Upper lobe of right lung (tissue), 1 donor: ENCODE results near the gene ARHGAP45. TPM values are rescaled to one million over a fixed set of nuclear protein-coding genes. Genes with fewer than 3 reads are reported as not detected.

Experiments
- ATAC-seq: fragments of 200-7000 bp; cut with Tn5 transposase; one replicate; pipeline ENCODE4 v1.9.1; 2020; ENCODE audit warnings: mild to moderate bottlenecking, moderate library complexity
- DNase-seq: peaks from one replicate; pipeline ENCODE4 v3.0.0-alpha.2; 2020
- H3K27ac ChIP-seq: fragments of 200-600 bp; one replicate; pipeline ENCODE4 v1.8.0; 2022
- H3K27me3 ChIP-seq: fragments of 200-600 bp; one replicate; pipeline ENCODE4 v1.8.0; 2022; ENCODE audit warnings: mild to moderate bottlenecking
- H3K36me3 ChIP-seq: fragments of 200-600 bp; one replicate; pipeline ENCODE4 v1.8.0; 2022
- H3K4me1 ChIP-seq: fragments of 200-600 bp; one replicate; pipeline ENCODE4 v1.8.0; 2022
- H3K4me3 ChIP-seq: fragments of 200-600 bp; one replicate; pipeline ENCODE4 v1.8.0; 2022; ENCODE audit warnings: mild to moderate bottlenecking
- H3K9me3 ChIP-seq: fragments of 200-600 bp; one replicate; pipeline ENCODE4 v1.8.0; 2022
- CTCF ChIP-seq: fragments of 200-600 bp; IDR thresholded peaks from one replicate; pipeline ENCODE4 v1.8.0; 2022; ENCODE audit warnings: antibody characterized with exemption
- intact Hi-C: fragments of 100-400 bp; cut with DNase I; formaldehyde crosslinking; loops from one replicate; pipeline ENCODE4 v1.11.0; 2022
- total RNA-seq: library from RNA; stranded (reverse); fragmentation: NEBNext Ultra II Directional; extraction: Animal tissue kit (Norgen Biotek cat#: 25700); gene quantifications from one replicate; pipeline ENCODE4 v1.2.1, GENCODE V29; 2021
- donor health status: DM: no; HTN: yes; CAD: no; lungs with severe emphysema.

Gene ARHGAP45
- total RNA-seq, 1 donor from 2014 or later, result 98.2 TPM

GRCh38 chr19:1106841-1107660 lies 40.1 kb downstream of the ARHGAP45 start:
- H3K36me3 ChIP-seq, result peaks cover 56% of the 10 kb centered on the region
- TF ChIP-seq CTCF, result peak; percentile 14
- ATAC-seq (no peak), DNase-seq (no peak)
- peaks cover 29% of the 10 kb centered on the region for H3K4me1 ChIP-seq
- H3K27ac ChIP-seq, result no peak overlapping the region
- no peak overlapping the region for H3K4me3 ChIP-seq
- no peaks in the 10 kb centered on the region for H3K27me3 ChIP-seq
- H3K9me3 ChIP-seq, result no peaks in the 10 kb centered on the region
- intact Hi-C loops, result no loop called here

- no peak for TF ChIP-seq CTCF
- Histone ChIP-seq H3K9me3 (no peaks in the 10 kb centered on the region), H3K36me3 (peaks cover 63% of the 10 kb centered on the region), H3K27ac (no peak overlapping the region), H3K4me1 (peaks cover 22% of the 10 kb centered on the region), H3K27me3 (no peaks in the 10 kb centered on the region), H3K4me3 (no peak overlapping the region)
- no peak for ATAC-seq
- DNase-seq, result no peak
- intact Hi-C loops, result no loop called here
Measured at GRCh38 chr19:1107661-1108261, 40.8 kb downstream of the ARHGAP45 start.

GRCh38 chr19:1108291-1109031 lies 41.5 kb downstream of the ARHGAP45 start:
- H3K4me1 ChIP-seq, result peaks cover 20% of the 10 kb centered on the region
- TF ChIP-seq CTCF, result no peak
- intact Hi-C loops, result no loop called here
- H3K36me3 ChIP-seq, result peaks cover 68% of the 10 kb centered on the region
- ATAC-seq (no peak), DNase-seq (no peak)
- no peak overlapping the region for H3K4me3 ChIP-seq
- H3K27ac ChIP-seq, result no peak overlapping the region
- H3K9me3 ChIP-seq, result no peaks in the 10 kb centered on the region
- H3K27me3 ChIP-seq, result no peaks in the 10 kb centered on the region

- DNase-seq (no peak), ATAC-seq (no peak)
- Histone ChIP-seq H3K4me3 (no peak overlapping the region), H3K27me3 (no peaks in the 10 kb centered on the region), H3K27ac (no peak overlapping the region), H3K9me3 (no peaks in the 10 kb centered on the region), H3K4me1 (peaks cover 24% of the 10 kb centered on the region), H3K36me3 (peaks cover 75% of the 10 kb centered on the region)
- intact Hi-C loops, result no loop called here
- TF ChIP-seq CTCF, result no peak
Measured at GRCh38 chr19:1109032-1109551, 42.1 kb downstream of the ARHGAP45 start.

- no peak for TF ChIP-seq CTCF
- H3K27ac ChIP-seq, result no peak overlapping the region
- H3K9me3 ChIP-seq, result no peaks in the 10 kb centered on the region
- H3K4me3 ChIP-seq, result no peak overlapping the region
- ATAC-seq, result no peak
- no peak for DNase-seq
- H3K4me1 ChIP-seq, result peaks cover 24% of the 10 kb centered on the region
- H3K27me3 ChIP-seq, result no peaks in the 10 kb centered on the region
- intact Hi-C loops, result loop anchor here (5.0 kb wide), 1 partner anchor 82 kb away; no protein-coding TSS in a partner anchor
- H3K36me3 ChIP-seq, result peaks cover 83% of the 10 kb centered on the region
Measured at GRCh38 chr19:1109697-1110671, 43.0 kb downstream of the ARHGAP45 start.
